GM10266 (cell line): ENCODE measurements around the gene TNIP3.

Source experiments
- DNase-seq: peaks from one replicate; pipeline ENCODE4 v3.0.0; 2012; ENCODE audit errors: extremely low spot score
- CTCF ChIP-seq: IDR thresholded peaks from 2 replicates; pipeline ENCODE4 v1.5.1; 2012; ENCODE audit warnings: mild to moderate bottlenecking, low read depth; ENCODE audit not compliant: control insufficient read depth, insufficient read depth; ENCODE audit errors: missing control alignments

Gene TNIP3

GRCh38 chr4:121187206-121187605, 23.1 kb upstream of the TNIP3 start:
- DNase-seq, result no peak
- TF ChIP-seq CTCF, result no peak

- TF ChIP-seq CTCF, result no peak
- no peak for DNase-seq
Observed at GRCh38 chr4:121185960-121186359, 21.8 kb upstream of the TNIP3 start.

- no peak for DNase-seq
Observed at GRCh38 chr4:121183989-121184388, 19.9 kb upstream of the TNIP3 start.

GRCh38 chr4:121183361-121183760, 19.2 kb upstream of the TNIP3 start:
- no peak for DNase-seq
- TF ChIP-seq CTCF, result no peak

More at GRCh38 chr4:121183989-121184388, 19.9 kb upstream of the TNIP3 start:
- no peak for TF ChIP-seq CTCF

- DNase-seq, result no peak
- no peak for TF ChIP-seq CTCF
Observed at GRCh38 chr4:121182296-121182695, 18.2 kb upstream of the TNIP3 start.

- no peak for DNase-seq
- no peak for TF ChIP-seq CTCF
Observed at GRCh38 chr4:121181493-121181892, 17.4 kb upstream of the TNIP3 start.

- TF ChIP-seq CTCF, result no peak
- DNase-seq, result no peak
Observed at GRCh38 chr4:121180558-121180957, 16.4 kb upstream of the TNIP3 start.
